ENCODE results near the gene MSANTD2. TPM values are rescaled to one million over a fixed set of nuclear protein-coding genes. Genes with fewer than 3 reads are reported as not detected.

Gene MSANTD2
- total RNA-seq, 3 donors from 2014 or later: 7.2 to 13.6 (median 8.4) TPM

GRCh38 chr11:124737638-124738305 lies 62.4 kb downstream of the MSANTD2 start:
- no peak overlapping the region for H3K4me3 ChIP-seq
- TF ChIP-seq CTCF (IDR thresholded peaks at IDR 0.05): no peak
- no peak for ATAC-seq

GRCh38 chr11:124736736-124737135 lies 63.5 kb downstream of the MSANTD2 start:
- intact Hi-C loops (cut with DNase I, micrococcal nuclease): no loop called here
- Histone ChIP-seq H3K4me1 (ENCODE audit: low read depth) (peaks cover 13% of the 10 kb centered on the region), H3K36me3 (ENCODE audit: low read depth) (no peaks in the 10 kb centered on the region), H3K4me3 (no peak overlapping the region), H3K9me3 (no peaks in the 10 kb centered on the region)
- DNase-seq: no peak
- no peak for ATAC-seq
- no peak for TF ChIP-seq CTCF (IDR thresholded peaks at IDR 0.05)

More at GRCh38 chr11:124737638-124738305, 62.4 kb downstream of the MSANTD2 start:
- Histone ChIP-seq H3K36me3 (ENCODE audit: low read depth) (no peaks in the 10 kb centered on the region), H3K4me1 (ENCODE audit: low read depth) (peaks cover 13% of the 10 kb centered on the region), H3K9me3 (no peaks in the 10 kb centered on the region)
- intact Hi-C loops (cut with DNase I, micrococcal nuclease): no loop called here
- no peak for DNase-seq

GRCh38 chr11:124732230-124732629 lies 68.0 kb downstream of the MSANTD2 start:
- no peaks in the 10 kb centered on the region for H3K36me3 ChIP-seq (ENCODE audit: low read depth)
- no peaks in the 10 kb centered on the region for H3K9me3 ChIP-seq
- no peaks in the 10 kb centered on the region for H3K4me1 ChIP-seq (ENCODE audit: low read depth)
- no peak overlapping the region for H3K4me3 ChIP-seq
- intact Hi-C loops (cut with DNase I, micrococcal nuclease): no loop called here
- peak; percentile 62 for ATAC-seq
- TF ChIP-seq CTCF (IDR thresholded peaks at IDR 0.05): no peak
- peak in 1 of 3 donors; percentile 42 for DNase-seq

- intact Hi-C loops (cut with DNase I, micrococcal nuclease): no loop called here
- H3K36me3 ChIP-seq (ENCODE audit: low read depth): no peaks in the 10 kb centered on the region
- peaks cover 8% of the 10 kb centered on the region for H3K4me1 ChIP-seq (ENCODE audit: low read depth)
- no peak overlapping the region for H3K4me3 ChIP-seq
- DNase-seq (no peak), ATAC-seq (no peak)
- no peak for TF ChIP-seq CTCF (IDR thresholded peaks at IDR 0.05)
- H3K9me3 ChIP-seq: no peaks in the 10 kb centered on the region
Observed at GRCh38 chr11:124729571-124729970, 70.6 kb downstream of the MSANTD2 start.

GRCh38 chr11:124728134-124728533 lies 72.1 kb downstream of the MSANTD2 start:
- DNase-seq (no peak), ATAC-seq (no peak)
- TF ChIP-seq CTCF (IDR thresholded peaks at IDR 0.05): no peak
- Histone ChIP-seq H3K4me1 (ENCODE audit: low read depth) (peaks cover 11% of the 10 kb centered on the region), H3K9me3 (no peaks in the 10 kb centered on the region), H3K4me3 (no peak overlapping the region), H3K36me3 (ENCODE audit: low read depth) (no peaks in the 10 kb centered on the region)
- intact Hi-C loops (cut with DNase I, micrococcal nuclease): no loop called here
